DMS79 treated with DMSO at 0.1 percent for 48 hours (cell line): ENCODE measurements around the gene KIF3C.
"Not testable (repeated sequence)": the region's sequence is repeated elsewhere in the genome, so short reads cannot be mapped to it uniquely, and the experiment has no call there.

Experiments used
- DNase-seq: peaks from one replicate; lab custom pipeline; 2025; lab: John Stamatoyannopoulos, UW

Gene KIF3C

DNA sequence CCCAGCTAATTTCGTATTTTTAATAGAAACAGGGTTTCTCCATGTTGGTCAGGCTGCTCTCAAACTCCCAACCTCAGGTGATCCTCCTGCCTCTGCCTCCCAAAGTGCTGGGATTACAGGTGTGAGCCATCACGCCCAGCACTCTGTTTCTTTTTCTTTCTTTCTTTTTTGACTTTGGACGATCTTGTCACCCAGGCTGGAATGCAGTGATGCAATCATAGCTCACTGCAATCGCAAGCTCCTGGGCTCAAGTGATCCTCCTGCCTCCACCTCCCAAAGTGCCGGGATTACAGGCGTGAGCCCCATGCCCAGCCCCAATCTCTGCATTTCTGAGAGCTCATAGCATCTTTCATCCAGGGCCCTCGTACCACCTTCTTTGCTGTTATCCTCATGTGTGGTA, 17.1 kb upstream of the KIF3C start:
- DNase-seq: not testable (repeated sequence)

GRCh38 chr2:25998816-25999383, 16.6 kb upstream of the KIF3C start:
- DNase-seq: not testable (repeated sequence)

DNA sequence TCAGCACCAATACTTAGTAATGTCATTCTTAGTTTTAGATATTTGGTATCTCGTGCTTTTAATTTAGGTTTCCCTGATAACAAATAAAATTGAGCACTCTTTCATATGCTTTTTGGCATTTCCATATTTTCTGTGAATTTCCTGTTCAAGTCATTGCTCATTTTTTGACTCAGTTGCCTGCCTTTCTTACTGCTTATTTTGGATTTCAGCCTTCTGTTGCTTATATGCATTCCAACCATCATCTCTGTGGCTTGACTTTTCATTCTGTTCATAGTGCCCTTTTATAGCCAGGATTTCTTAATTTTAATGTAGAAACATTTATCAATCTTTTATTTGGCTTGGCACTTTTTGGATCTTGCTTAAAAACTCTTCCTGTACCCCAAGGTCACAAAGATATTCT, 14.5 kb upstream of the KIF3C start:
- DNase-seq: no peak

DNA sequence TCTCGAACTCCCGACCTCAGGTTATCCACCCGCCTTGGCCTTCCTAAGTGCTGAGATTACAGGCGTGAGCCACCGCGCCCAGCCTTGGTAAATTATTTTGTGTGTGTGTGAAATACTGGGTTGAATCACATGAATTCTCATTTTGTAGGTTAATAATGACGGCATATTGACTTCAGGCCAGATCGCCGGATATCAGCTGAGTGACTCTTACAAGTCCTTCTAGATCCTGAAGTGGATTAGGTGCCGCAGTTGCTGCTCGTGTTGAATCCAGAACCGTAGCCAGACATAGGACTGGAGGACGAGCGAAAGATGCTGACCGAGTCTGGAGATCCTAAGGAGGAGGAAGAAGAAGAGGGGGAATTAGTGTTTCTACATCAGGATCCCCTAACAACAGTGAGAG, 12.2 kb upstream of the KIF3C start:
- DNase-seq: no peak

DNA sequence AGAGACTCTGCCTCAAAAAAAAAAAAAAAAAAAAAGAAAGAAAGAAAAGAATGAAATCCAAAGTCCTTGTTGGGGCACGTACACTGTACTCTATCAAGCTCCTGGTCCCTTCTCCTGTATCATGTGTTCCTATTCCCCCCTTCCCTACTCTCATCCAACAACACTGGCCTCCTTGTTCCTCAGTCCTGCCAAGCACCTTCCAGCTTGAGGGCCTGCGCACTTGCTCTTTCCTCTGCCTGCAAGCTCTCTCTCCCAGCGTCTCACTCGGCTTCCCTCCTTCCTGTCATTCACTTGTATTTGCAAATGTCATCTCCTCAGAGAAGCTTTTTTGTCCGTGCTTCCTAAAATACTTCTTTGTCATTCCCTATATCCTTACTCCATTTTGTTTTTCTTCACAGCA, 10.8 kb upstream of the KIF3C start:
- no peak for DNase-seq

- DNase-seq: no peak
Measured at GRCh38 chr2:25992556-25992955, 10.3 kb upstream of the KIF3C start.

DNA sequence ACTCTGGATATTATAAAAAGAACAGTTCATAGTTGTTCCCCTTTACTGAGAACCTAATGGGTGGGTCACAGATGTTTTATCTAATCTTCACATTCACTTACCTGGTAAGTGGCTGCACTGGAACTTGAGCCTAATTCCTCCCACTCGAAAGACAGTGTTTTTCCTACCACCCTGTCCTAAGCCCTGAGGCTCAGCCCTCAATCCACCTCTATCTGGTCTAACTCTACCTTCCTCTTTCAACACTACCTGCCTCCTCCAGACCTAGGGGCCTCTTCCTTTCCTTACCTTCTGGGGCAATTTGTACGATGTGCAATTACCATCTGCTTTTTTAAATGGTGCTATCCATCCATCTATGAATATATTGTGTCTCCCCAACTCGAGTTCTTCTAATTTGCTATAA, 9.7 kb upstream of the KIF3C start:
- no peak for DNase-seq

DNA sequence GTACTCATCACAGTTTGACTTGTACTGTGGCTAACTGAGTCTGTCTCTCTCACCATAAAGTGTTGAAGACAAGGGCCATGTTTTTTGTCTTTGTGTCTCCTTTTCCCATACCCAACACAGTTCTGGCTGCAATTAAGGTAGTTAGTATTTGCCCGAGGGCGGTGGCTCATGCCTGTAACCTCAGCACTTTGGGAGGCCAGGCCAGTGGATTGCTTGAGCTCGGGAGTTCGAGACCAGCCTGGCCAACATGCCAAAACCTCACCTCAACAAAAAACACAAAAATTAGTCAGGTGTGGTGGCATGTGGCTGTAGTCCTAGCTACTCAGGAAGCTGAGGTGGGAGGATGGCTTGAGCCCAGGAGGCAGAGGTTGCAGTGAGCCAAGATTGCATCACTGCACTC, 6.9 kb upstream of the KIF3C start:
- DNase-seq: no peak

GRCh38 chr2:25988134-25988533, 5.8 kb upstream of the KIF3C start:
- no peak for DNase-seq

- no peak for DNase-seq
Measured at GRCh38 chr2:25983735-25984134, 1.4 kb upstream of the KIF3C start.

GRCh38 chr2:25982968-25983280, 627 bp upstream of the KIF3C start:
- no peak for DNase-seq

GRCh38 chr2:25981596-25982272, 563 bp downstream of the KIF3C start:
- DNase-seq: no peak

DNA sequence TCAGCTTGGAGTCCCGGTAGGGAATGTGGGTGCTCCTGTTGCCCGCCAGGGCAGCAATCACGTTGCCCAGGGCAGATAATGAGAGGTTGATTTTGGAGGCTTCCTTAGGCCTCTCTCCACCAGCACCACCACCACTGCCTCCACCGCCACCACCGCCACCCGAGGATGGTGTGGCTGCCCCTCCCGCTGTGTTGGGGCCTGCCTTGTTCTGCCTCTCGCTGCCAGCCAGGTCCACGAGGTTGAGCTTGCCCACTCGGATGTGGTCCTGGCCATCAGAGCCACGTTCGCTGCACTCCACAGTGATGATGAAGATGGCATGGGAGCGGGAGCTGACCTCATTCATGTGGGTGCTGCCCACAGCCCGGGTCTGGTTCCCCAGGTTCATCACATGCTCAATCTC, 1.3 kb downstream of the KIF3C start:
- DNase-seq: no peak

DNA sequence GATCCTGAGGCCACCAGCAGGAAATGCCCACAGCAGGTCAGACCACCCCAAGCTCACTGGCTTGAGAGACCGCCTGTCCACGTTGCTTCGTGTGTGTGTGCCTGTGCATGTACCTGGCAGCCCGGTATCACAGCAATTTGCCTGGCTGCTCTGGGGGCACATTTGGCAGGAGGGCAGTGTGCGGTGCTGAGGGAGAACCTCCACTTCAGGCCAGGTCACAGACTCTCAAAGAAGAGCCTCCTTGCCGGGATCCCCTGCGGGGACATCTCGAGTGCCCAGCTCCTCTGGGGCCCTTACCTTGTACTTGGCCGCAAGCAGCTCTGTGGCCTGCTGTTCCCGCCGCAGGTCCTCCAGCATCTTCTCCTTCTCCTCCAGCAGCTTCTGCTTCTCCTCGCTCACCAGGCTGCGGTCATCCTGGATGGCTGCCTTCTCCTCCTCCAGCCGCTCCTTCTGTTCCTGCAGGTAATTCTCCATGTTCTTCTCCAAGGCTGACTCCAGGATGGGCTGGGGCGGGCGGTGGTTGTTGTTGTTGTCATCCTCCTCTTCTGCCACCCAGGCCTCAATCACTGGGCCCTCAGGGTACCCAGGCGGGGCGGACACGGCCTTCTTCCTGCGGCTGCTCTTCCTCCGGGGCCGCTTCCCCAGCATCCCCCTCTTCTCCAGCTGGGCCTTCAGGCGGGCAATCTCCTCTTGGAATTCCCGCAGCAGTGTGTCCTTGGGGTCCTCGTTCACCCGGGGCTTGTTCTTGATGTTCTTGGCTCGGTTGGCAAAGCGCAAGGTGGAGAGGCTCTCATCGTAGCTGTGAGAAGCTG, 2.0 kb downstream of the KIF3C start:
- no peak for DNase-seq

- DNase-seq: no peak
Measured at GRCh38 chr2:25979001-25979400, 3.3 kb downstream of the KIF3C start.

GRCh38 chr2:25977768-25978167, 4.5 kb downstream of the KIF3C start:
- DNase-seq: no peak

DNA sequence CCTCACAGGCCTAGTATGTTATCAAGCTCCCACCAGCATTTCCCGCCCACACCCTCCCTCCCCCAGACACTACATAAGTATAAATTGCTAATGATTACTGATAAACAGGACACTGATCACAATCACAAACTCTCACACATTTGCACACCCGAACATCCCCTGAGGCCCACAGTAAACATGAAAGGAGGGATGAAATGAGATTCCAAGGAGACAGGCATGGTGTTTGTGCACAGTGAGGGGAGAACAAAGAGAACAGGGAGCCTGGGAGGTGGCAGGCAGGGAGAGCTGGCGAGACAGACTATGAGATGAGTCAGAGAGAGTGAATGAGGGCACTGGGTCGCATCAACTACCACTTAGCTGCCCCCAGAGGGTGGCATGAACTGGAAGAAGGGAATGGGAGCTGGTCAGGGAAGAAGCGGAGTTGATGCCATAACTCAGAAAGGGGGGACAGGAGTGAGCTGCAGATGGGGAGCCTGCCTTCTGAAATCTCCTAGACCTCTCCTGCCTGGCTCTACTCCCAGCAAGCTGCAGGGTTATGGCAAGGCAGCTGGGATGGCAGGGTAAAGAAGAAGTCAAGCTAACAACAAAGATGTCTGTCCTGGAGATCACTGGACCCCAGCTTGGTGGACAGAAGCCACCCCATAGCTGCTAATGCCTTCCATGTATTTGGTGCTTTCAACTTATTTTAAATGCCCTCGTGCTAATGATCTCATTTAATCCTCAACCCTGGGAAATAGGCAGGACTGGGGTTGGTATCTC, 5.1 kb downstream of the KIF3C start:
- DNase-seq: no peak

DNA sequence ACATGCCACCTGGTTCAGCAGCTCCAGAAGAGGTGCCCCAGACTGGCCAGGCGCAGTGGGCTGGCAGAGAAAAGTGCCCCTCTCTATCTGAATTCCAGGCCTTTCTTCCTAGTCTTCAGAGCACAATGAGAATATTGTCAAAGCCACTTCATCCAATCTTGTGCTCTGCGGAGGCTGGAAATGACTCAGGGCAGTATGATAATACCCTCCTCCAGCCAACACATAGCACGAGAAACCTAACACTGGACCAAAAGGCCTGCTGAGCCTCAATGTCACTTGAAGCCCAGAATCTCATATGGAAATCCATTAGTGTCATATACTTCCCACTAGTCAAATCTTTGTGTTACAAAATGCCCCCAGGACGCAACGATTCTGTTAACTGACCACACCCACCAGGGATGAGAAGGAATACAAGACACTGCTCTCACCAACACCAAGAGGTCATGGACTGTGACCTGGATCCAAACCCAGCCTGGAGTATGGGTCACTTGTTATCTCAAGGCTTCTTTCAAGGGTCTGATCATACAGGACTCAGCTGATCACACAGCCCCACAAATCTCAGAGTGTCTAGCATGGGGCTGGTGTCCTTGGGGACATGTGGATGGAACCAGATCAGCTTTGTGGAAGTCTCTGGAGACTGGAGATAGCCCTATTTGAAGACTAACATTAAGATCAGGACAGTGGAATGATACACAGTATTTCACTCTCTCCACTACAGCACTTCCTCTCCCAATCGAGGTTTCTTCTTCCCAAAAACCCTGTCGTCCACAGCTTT, 10.1 kb downstream of the KIF3C start:
- DNase-seq: no peak

DNA sequence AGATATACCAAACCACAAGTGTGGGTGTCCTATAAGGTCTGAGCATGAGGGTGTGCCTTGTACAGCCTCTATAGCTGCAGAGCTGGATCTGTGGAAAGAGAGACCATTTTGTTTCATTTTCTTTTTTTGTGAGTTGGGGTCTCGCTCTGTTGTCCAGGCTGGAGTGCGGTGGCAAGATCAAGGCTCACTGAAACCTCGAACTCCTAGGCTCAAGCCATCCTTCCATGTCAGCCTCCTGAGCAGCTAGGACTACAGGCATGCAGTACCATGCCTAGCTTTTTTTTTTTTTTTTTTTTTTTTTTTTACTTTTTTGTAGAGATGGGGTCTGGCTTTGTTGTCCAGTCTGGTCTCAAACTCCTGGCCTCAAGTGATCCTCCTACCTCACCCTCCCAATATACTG, 10.7 kb downstream of the KIF3C start:
- DNase-seq: no peak

DNA sequence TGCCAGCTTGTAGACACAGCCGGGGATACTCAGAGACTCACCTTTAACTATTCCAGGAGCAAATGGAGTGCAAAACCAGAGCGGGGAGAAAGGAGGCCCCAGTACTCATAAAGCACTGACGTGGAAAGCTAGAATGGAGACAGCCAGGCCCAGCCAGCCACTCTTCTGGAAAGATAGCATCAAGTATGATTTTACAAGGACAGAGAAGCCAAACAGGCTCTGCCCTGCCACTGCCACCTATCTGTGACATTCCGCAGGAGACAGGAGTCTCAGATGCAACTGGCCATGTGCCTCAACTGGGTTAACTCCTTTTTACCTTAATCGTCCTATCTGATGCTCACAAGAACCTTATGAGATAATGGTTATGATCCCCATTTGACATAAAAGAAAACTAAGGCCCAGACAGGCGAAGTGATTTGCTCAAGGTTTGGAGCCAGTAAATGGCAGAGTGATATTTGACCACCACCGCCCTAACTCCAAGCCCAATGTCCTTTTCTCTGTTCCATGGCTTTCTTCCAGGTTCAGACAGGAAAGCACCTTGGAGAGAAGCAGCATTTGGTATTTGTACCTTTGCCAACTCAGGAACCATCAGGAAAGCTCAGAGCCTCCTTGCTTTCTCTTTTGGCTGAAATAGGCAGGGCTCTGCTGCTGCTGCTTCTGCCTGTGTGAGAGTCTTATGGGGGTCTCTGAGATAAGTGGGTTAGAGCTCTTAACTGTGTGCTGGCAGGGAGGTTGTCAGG, 15.6 kb downstream of the KIF3C start:
- no peak for DNase-seq

DNA sequence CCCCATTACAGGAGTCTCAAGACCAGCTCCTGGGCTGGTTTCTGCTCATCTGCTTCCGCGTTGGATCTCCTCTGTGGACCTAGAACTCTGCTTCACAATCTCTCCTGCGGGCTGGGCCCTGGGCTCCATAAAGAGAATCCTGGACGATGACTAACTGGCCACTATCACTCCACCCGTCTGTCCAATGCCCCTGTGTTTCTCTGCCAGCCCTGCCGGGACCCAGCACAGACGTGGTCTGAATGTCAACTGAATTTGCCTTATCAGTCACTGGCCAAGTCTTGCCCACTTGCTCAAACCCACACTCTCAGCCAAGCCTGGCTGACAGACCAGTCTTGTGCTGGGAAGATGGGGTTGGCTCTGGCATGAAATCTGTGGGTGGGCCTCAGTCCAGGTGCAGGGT, 17.4 kb downstream of the KIF3C start:
- DNase-seq: no peak
